Activated naive CD4-positive, alpha-beta T cell treated with anti-CD3 and anti-CD28 coated beads for 36 hours (primary cell): ENCODE measurements around the gene RNGTT. TPM values are rescaled to one million over a fixed set of nuclear protein-coding genes. Genes with fewer than 3 reads are reported as not detected.

Source experiments
- CTCF ChIA-PET: fragments of 350-600 bp; sonication (Branson Sonifier 250); formaldehyde crosslinking; loops from one replicate; lab custom pipeline; 2021; ENCODE audit warnings: antibody characterized with exemption; lab: Charles Lee
- DNase-seq: peaks from one replicate; pipeline ENCODE4 v3.0.0-alpha.2; 2020
- H3K27ac Mint-ChIP-seq: one replicate; pipeline ENCODE4 v1.8.0; 2021; ENCODE audit warnings: mild to moderate bottlenecking, mixed read lengths
- H3K27me3 Mint-ChIP-seq: one replicate; pipeline ENCODE4 v1.8.0; 2021; ENCODE audit warnings: low read depth, mixed read lengths
- H3K36me3 Mint-ChIP-seq: one replicate; pipeline ENCODE4 v1.8.0; 2021; ENCODE audit warnings: low read depth, mixed read lengths
- H3K4me1 Mint-ChIP-seq: one replicate; pipeline ENCODE4 v1.8.0; 2021; ENCODE audit warnings: low read depth, mixed read lengths
- H3K4me3 Mint-ChIP-seq: one replicate; pipeline ENCODE4 v1.8.0; 2021; ENCODE audit warnings: mild to moderate bottlenecking, moderate library complexity, mixed read lengths
- H3K9me3 Mint-ChIP-seq: one replicate; pipeline ENCODE4 v1.8.0; 2021; ENCODE audit warnings: mixed read lengths
- intact Hi-C: fragments of 100-400 bp; cut with micrococcal nuclease; formaldehyde crosslinking; loops from one replicate; pipeline ENCODE4 v1.15.1; 2023
- total RNA-seq, 2 experiments: library from RNA; stranded (reverse); gene quantifications; one replicate each; pipeline ENCODE4 v1.2.3, GENCODE V29; 2021

RNGTT gene
- total RNA-seq, 2 experiments from 2014 or later: 21.7 to 23.5 TPM

DNA sequence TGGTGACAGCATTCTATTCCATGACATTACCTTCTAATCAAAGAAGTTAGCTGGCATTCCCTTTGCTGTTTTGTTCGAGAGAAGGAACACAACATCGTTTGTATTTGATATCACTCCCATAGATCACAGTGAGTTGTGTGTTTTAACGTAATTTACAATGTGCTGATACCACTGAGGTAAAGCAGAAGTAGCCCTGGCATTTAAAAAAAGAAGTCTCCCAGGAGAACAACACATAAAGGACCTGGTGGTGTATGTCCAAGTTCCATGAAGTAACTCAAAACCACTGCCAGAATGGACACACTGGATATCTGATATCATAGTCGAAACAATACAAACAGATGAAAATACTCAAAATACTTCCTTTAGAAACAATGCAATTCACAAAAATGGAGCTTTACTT lies 351.7 kb downstream of the RNGTT start:
- no peaks in the 10 kb centered on the region for H3K27me3 Mint-ChIP-seq
- no peak overlapping the region for H3K27ac Mint-ChIP-seq
- no peak overlapping the region for H3K4me3 Mint-ChIP-seq
- peaks cover 36% of the 10 kb centered on the region for H3K36me3 Mint-ChIP-seq
- CTCF ChIA-PET: interaction anchor here (0.9 kb wide), 1 partner anchor 260 kb away, joined by 4 read pairs; no protein-coding TSS in a partner anchor
- no peak for DNase-seq
- intact Hi-C loops: no loop called here
- H3K9me3 Mint-ChIP-seq: peaks cover 4% of the 10 kb centered on the region
- H3K4me1 Mint-ChIP-seq: no peaks in the 10 kb centered on the region

DNA sequence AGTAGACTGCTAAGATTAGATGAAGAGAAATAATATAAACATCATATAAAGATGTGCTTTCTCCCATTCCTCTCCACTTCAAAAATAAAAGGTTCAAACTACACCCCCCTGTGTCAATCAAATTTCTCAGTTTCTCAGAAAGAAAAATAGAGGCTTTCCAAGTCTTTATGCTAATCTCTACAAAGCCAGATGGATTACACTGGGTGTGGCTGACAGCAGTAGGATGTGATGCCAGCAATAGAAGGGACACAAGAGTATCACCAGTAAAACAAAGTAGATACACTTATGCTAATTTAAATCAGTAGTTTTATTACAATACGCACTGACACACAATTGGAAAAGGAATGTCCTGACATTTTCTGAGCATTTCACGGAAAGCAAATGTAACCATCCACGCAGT lies 353.4 kb downstream of the RNGTT start:
- H3K4me1 Mint-ChIP-seq: no peaks in the 10 kb centered on the region

DNA sequence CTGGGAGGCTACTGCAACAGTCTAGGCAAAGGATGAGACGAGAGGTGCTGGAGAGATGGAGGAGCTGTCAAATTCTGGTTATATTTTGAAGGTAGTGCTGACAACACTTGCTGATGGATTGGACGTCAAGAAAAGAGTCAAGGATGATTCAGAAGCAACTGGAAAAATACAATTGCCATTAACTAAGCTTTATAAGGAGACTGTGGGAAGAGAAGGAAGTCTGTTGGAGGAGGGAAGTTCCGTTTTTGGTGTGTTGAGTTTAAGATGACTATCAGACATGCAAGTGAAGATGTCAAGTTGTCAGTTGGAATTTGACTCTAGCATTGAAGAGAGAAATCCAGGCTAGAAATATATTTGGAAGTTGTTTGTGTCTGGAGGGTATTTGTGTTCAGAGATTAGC lies 358.1 kb downstream of the RNGTT start:
- intact Hi-C loops: no loop called here
- Mint-ChIP-seq H3K27me3 (no peaks in the 10 kb centered on the region), H3K4me1 (no peaks in the 10 kb centered on the region), H3K4me3 (no peak overlapping the region), H3K27ac (no peak overlapping the region), H3K36me3 (no peaks in the 10 kb centered on the region), H3K9me3 (peaks cover 4% of the 10 kb centered on the region)
- no peak for DNase-seq
- CTCF ChIA-PET: no interaction called here

More for the DNA sequence above, 353.4 kb downstream of the RNGTT start:
- no peak overlapping the region for H3K27ac Mint-ChIP-seq
- peaks cover 33% of the 10 kb centered on the region for H3K36me3 Mint-ChIP-seq
- H3K9me3 Mint-ChIP-seq: peaks cover 4% of the 10 kb centered on the region
- DNase-seq: no peak
- H3K27me3 Mint-ChIP-seq: no peaks in the 10 kb centered on the region
- H3K4me3 Mint-ChIP-seq: no peak overlapping the region
- CTCF ChIA-PET: no interaction called here
- intact Hi-C loops: no loop called here

DNA sequence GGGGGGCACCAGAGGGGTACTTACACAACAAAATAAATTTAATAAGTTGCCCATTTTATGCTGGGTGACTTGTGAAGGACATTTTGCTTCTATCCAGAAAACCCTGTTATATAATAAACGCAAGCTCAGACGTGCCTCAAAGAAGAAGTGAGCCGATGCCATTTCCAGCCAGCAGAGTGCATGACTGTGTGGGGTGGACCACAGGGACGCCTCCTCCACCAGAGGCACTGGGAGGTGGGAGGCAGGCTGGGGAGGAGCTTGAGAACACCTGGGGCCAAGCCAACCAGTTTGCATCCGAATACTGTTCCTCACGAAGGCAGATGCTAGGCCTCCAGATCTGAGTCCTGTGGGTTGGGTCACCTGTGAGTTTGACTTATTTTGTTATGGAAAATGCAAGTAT lies 363.8 kb downstream of the RNGTT start:
- no peaks in the 10 kb centered on the region for H3K36me3 Mint-ChIP-seq
- H3K4me1 Mint-ChIP-seq: no peaks in the 10 kb centered on the region
- DNase-seq: no peak
- CTCF ChIA-PET: interaction anchor here (1.1 to 1.2 kb wide), 2 partner anchors 146 to 180 kb away, joined by 3 read pairs; no protein-coding TSS in a partner anchor
- no peaks in the 10 kb centered on the region for H3K27me3 Mint-ChIP-seq
- no peaks in the 10 kb centered on the region for H3K9me3 Mint-ChIP-seq
- intact Hi-C loops: no loop called here
- H3K4me3 Mint-ChIP-seq: no peak overlapping the region
- no peak overlapping the region for H3K27ac Mint-ChIP-seq

DNA sequence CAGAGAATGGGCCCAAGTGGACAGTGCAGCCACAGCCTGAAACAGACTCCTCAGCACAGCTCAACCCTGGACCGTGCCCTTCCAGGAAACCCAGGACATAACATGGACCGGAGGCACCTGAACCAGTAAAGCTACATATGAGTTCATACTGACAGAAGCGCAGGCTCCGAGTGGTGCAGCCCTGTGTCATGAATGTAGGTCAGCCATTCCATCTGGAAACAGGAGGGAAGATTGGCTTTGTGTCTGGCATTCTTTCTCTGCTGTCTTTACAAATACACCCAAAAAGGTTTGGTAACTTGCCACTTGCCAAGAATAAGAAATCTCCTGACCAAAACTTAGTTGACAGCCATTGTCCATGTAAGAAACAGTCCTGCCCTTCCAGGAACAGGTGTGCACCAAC lies 366.6 kb downstream of the RNGTT start:
- Mint-ChIP-seq H3K36me3 (no peaks in the 10 kb centered on the region), H3K4me1 (no peaks in the 10 kb centered on the region), H3K4me3 (no peak overlapping the region), H3K27ac (no peak overlapping the region), H3K27me3 (no peaks in the 10 kb centered on the region), H3K9me3 (peaks cover 4% of the 10 kb centered on the region)
- no peak for DNase-seq
- CTCF ChIA-PET: no interaction called here
- intact Hi-C loops: no loop called here

DNA sequence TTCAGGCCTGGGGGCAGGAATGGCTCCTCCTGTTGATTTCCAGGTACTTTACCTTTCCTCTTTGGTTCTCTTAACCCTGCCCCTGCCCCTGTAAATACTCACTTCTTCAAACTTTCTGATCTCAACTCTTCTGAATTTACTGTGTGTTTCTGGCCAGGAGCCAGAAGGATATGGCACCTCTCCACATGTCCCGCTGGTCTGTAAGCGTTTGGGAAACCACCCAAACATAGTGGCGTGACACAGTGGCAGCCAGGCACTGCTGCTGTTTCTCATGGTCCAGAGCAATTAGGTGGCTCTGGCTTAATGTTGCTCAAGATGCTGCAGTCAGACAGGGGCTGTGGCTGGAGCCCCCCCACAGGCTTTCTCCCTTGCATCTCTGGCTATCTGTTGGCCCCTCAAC lies 374.5 kb downstream of the RNGTT start:
- Mint-ChIP-seq H3K27me3 (peaks cover 14% of the 10 kb centered on the region), H3K4me1 (no peaks in the 10 kb centered on the region), H3K27ac (no peak overlapping the region), H3K4me3 (no peak overlapping the region), H3K36me3 (no peaks in the 10 kb centered on the region), H3K9me3 (peaks cover 4% of the 10 kb centered on the region)
- intact Hi-C loops: no loop called here
- no peak for DNase-seq
- CTCF ChIA-PET: no interaction called here

DNA sequence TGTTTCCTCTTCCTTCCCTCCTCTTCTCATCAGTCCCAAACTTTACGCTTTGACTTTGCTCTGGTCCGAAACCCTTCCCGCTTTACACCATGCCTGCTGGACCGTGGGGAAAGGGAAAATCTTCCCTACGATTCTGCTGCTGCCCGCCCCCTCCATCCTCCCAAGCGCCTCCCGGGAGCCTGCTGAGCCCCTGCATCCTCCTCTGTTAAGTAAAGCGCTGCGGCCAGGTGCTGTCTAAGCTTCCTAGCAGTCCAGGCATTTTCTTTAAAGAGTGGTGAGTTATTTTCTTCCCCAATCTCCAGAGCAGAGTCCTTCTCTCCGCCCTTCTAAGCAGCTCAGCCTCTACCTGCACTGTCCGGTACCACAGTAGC lies 376.3 kb downstream of the RNGTT start:
- Mint-ChIP-seq H3K27me3 (peaks cover 16% of the 10 kb centered on the region), H3K36me3 (no peaks in the 10 kb centered on the region), H3K4me1 (no peaks in the 10 kb centered on the region), H3K4me3 (no peak overlapping the region), H3K9me3 (peaks cover 3% of the 10 kb centered on the region), H3K27ac (no peak overlapping the region)
- CTCF ChIA-PET: no interaction called here
- intact Hi-C loops: no loop called here
- no peak for DNase-seq

DNA sequence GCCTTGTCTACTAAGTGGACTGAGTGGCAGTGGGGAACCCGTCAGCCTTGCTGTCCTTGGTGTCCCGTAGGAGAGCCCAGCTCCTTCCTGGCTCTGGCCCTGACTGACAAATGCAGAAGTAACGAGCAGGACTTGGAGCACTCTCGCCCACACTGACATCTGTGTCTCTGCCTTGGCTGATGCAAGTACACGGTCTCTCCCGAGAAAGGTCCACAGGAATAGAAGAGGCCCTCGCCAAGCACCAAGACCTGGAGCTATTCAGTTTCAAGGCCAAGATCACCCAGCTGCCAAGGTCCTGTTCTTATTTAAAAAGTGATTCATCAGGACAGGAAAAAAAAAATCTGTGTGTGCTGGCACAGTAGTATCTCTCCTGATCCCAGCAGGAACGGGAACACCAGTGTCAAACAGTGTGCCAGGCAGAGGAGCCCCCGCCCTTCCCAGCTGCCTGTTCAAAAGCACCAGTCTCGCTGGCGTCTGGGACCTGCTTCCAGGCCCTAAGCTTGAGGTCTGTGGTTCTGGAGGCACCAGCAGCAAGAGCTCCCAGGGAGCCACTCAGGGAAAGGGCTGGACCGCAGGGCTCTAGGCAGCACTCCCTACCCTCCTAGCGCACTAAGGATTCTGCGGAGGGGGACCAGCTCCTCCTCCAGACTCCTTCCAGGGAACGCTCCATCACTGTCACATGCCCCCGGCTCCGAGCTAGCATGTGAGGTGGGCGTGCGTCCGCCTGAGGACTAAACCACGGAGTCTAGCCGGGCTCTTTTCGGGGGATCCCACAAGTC lies 376.9 kb downstream of the RNGTT start:
- Mint-ChIP-seq H3K27me3 (peaks cover 18% of the 10 kb centered on the region), H3K27ac (no peak overlapping the region), H3K9me3 (peaks cover 3% of the 10 kb centered on the region), H3K4me1 (no peaks in the 10 kb centered on the region), H3K36me3 (no peaks in the 10 kb centered on the region), H3K4me3 (no peak overlapping the region)
- intact Hi-C loops: no loop called here
- CTCF ChIA-PET: no interaction called here
- no peak for DNase-seq

DNA sequence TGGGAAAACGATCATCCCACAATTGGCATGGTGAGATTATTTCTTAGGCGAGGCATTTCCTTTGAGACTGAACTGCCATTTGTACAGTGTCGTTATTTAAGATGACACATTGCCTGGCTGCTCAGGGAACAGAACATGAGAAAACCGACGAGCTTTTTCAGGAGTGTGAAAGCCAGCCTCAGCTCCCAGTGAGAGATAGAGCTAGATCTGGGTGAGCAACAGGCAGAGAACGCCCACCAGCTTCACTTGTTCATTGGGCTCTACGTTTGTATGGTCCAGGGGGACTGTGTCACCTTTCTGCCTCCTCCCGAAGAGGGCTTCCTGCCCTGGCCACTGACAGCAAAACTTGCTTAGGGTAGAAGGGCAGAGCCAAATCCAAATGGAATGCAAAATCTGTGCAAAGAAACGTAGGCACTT lies 378.1 kb downstream of the RNGTT start:
- CTCF ChIA-PET: no interaction called here
- H3K4me1 Mint-ChIP-seq: no peaks in the 10 kb centered on the region
- H3K27me3 Mint-ChIP-seq: peaks cover 18% of the 10 kb centered on the region
- H3K27ac Mint-ChIP-seq: no peak overlapping the region
- peaks cover 3% of the 10 kb centered on the region for H3K9me3 Mint-ChIP-seq
- intact Hi-C loops: no loop called here
- no peaks in the 10 kb centered on the region for H3K36me3 Mint-ChIP-seq
- DNase-seq: no peak
- H3K4me3 Mint-ChIP-seq: no peak overlapping the region

DNA sequence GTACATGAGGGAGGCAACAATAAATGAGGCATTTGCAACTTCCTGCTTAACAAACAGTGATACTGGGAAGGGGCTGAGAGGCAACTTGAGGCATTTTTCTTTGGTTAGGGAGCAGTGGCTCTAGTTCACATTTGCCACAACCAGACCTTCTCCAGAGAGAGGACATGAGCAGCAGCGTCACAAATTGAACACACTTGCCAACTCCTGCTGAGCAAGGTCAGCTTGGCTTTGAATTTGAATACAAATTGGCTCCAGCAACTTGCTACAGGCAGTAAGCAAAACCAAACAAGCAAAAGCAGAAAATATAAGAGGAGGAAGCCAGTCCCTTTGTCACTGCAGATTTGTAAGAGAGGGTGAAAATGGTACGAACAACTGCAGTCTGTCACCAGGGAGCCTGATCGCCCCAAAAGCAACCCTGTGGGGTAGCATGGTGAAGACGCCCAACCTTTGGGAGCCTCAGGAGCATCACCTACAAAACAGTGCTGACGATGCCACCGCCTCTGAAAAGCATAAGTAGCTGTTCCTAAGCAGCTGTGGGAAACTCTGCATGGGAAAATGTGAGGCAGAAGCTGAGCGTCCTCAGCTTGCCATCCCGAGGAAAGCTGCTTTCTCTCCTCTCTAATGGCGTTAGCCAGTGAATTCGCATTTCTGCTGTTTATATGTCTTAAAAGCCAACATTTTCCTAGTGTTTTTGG lies 378.7 kb downstream of the RNGTT start:
- Mint-ChIP-seq H3K4me3 (no peak overlapping the region), H3K9me3 (peaks cover 3% of the 10 kb centered on the region), H3K27ac (no peak overlapping the region), H3K27me3 (peaks cover 18% of the 10 kb centered on the region), H3K36me3 (no peaks in the 10 kb centered on the region), H3K4me1 (no peaks in the 10 kb centered on the region)
- intact Hi-C loops: no loop called here
- CTCF ChIA-PET: no interaction called here
- no peak for DNase-seq

DNA sequence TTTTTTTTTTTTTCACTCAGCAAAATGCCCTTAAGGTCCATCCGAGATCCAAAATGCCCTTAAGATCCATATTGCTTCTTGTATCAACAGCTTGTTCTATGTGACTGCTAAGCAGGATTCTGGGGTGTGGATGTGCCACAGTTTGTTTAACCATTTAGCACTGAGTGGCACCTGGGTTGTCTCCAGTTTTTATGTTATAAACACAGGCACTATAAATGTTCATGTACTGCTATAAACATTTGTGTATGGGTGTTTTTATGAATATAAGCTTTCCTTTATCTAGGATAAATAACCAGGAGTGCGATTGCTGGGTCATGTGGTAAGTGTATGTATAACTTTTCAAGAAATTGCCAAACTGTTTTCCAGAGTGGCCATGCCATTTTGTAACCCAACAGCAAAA lies 386.0 kb downstream of the RNGTT start:
- Mint-ChIP-seq H3K27me3 (peaks cover 9% of the 10 kb centered on the region), H3K4me1 (no peaks in the 10 kb centered on the region), H3K36me3 (no peaks in the 10 kb centered on the region), H3K4me3 (no peak overlapping the region), H3K9me3 (peaks cover 1% of the 10 kb centered on the region), H3K27ac (no peak overlapping the region)
- intact Hi-C loops: no loop called here
- CTCF ChIA-PET: interaction anchor here (0.7 kb wide), 1 partner anchor 292 kb away, joined by 4 read pairs; no protein-coding TSS in a partner anchor
- DNase-seq: no peak

DNA sequence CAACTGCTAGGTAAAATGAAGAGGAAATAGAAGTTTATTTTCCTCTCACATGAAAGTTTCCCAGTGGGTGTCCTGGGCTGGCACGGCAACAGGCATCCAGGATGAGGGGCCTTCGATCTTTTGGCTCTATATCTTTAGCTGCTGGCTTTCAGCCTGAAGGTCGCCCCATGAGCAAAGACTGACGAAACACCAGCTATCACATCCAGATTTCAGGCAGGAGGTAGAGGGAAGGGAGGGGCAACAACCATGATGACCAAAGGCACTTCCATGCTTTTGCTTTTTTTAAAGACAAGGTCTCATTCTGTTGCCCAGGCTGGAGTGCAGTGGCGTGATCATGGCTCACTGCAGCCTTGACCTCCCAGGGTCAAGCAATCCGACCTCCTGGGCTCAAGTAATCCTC lies 387.9 kb downstream of the RNGTT start:
- intact Hi-C loops: no loop called here
- H3K36me3 Mint-ChIP-seq: no peaks in the 10 kb centered on the region
- CTCF ChIA-PET: no interaction called here
- no peaks in the 10 kb centered on the region for H3K9me3 Mint-ChIP-seq
- no peaks in the 10 kb centered on the region for H3K4me1 Mint-ChIP-seq
- no peak overlapping the region for H3K27ac Mint-ChIP-seq
- peaks cover 8% of the 10 kb centered on the region for H3K27me3 Mint-ChIP-seq
- DNase-seq: no peak
- no peak overlapping the region for H3K4me3 Mint-ChIP-seq

DNA sequence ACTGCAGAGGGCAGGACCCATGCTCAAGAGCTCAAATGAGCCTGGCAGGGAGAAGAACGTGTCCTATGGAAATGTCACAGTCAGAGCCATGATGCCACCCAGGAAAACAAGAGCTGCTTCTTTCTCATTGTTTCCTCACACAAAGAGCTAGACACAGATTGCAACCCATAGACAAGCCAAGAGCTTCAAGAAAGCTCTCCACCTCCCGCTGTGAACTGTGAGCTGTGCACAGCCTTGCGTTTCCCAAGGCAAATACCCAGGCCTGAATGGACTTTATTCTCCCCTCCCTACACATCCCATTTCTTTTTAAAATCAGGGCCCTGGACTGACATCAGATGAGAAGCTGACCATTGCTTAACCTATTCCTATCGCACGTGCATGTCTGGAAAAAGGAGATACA lies 388.8 kb downstream of the RNGTT start:
- Mint-ChIP-seq H3K27me3 (peaks cover 8% of the 10 kb centered on the region), H3K27ac (no peak overlapping the region), H3K9me3 (peaks cover 1% of the 10 kb centered on the region), H3K36me3 (no peaks in the 10 kb centered on the region), H3K4me3 (no peak overlapping the region), H3K4me1 (no peaks in the 10 kb centered on the region)
- no peak for DNase-seq
- intact Hi-C loops: no loop called here
- CTCF ChIA-PET: no interaction called here
